D721Med (cell line): ENCODE results near the gene ZFR.
A peak's percentile ranks its signal among the peaks of the same experiment; 100 is the strongest.
"Not testable (repeated sequence)": the region's sequence is repeated elsewhere in the genome, so short reads cannot be mapped to it uniquely, and the experiment has no call there.

Experiments
- DNase-seq: peaks from one replicate; pipeline ENCODE4 v3.0.0; 2011; ENCODE audit warnings: low spot score; ENCODE audit not compliant: insufficient read length
- FAIRE-seq: peaks from 2 replicates; lab custom pipeline; 2011; peaks lifted over from hg19 to GRCh38; lab: Jason Lieb, UNC
- CTCF ChIP-seq: IDR thresholded peaks from 2 replicates; pipeline ENCODE4 v1.5.1; 2012; ENCODE audit warnings: mild to moderate bottlenecking, control low read depth; ENCODE audit not compliant: insufficient read depth; ENCODE audit errors: missing control alignments

ZFR gene

GRCh38 chr5:32315221-32316014, 129.1 kb downstream of the ZFR start:
- no peak for TF ChIP-seq CTCF
- FAIRE-seq = no peak
- no peak for DNase-seq

- DNase-seq (no peak), FAIRE-seq (no peak)
- no peak for TF ChIP-seq CTCF
These were observed 129.9 kb downstream of the ZFR start for GRCh38 chr5:32314658-32315057.

GRCh38 chr5:32314152-32314488, 130.4 kb downstream of the ZFR start:
- FAIRE-seq = not testable (repeated sequence)

GRCh38 chr5:32312595-32313332, 131.8 kb downstream of the ZFR start, which contains the start of gene MTMR12:
TSS of gene MTMR12 (minus strand) at chr5:32312939. CDS start at chr5:32312838, 101 bp downstream.
- no peak for TF ChIP-seq CTCF
- FAIRE-seq (peak; percentile 38), DNase-seq (peak; percentile 91)

More at GRCh38 chr5:32314152-32314488, 130.4 kb downstream of the ZFR start:
- not testable (repeated sequence) for DNase-seq

GRCh38 chr5:32312197-32312594, 132.3 kb downstream of the ZFR start:
- DNase-seq (no peak), FAIRE-seq (no peak)
- no peak for TF ChIP-seq CTCF

GRCh38 chr5:32311404-32312196, 132.9 kb downstream of the ZFR start:
- FAIRE-seq (no peak), DNase-seq (no peak)
- no peak for TF ChIP-seq CTCF

- FAIRE-seq = no peak
- no peak for TF ChIP-seq CTCF
- no peak for DNase-seq
These were observed 134.8 kb downstream of the ZFR start for GRCh38 chr5:32309761-32310160.
